DND-41 (cell line): ENCODE measurements around the gene IL1RL2.

Experiments
- ATAC-seq: fragments of 200-7000 bp; cut with Tn5 transposase; 3 replicates; pipeline ENCODE4 v1.9.1; 2021; ENCODE audit warnings: low read depth; ENCODE audit not compliant: insufficient read depth
- DNase-seq: peaks from one replicate; pipeline ENCODE4 v3.0.0-alpha.2; 2020
- H2AFZ ChIP-seq: 2 replicates; pipeline ENCODE4 v1.6.0; 2012; ENCODE audit warnings: low read depth, low read length
- H3K27ac ChIP-seq: 2 replicates; pipeline ENCODE4 v1.5.1; 2012; ENCODE audit warnings: low read length, inconsistent platforms
- H3K27me3 ChIP-seq: fragments of 200-600 bp; sonication (generic); 2 replicates; pipeline ENCODE4 v1.6.0; 2012; ENCODE audit warnings: low read length, mild to moderate bottlenecking, inconsistent platforms; ENCODE audit not compliant: insufficient read depth, poor library complexity
- H3K36me3 ChIP-seq: 2 replicates; pipeline ENCODE4 v1.5.1; 2012; ENCODE audit warnings: low read length, inconsistent platforms; ENCODE audit not compliant: insufficient read depth
- H3K4me1 ChIP-seq: 2 replicates; pipeline ENCODE4 v1.5.1; 2012; ENCODE audit warnings: mild to moderate bottlenecking, low read length; ENCODE audit not compliant: insufficient read depth
- H3K4me2 ChIP-seq: 2 replicates; pipeline ENCODE4 v1.6.0; 2012; ENCODE audit warnings: mild to moderate bottlenecking, moderate library complexity, low read length, inconsistent platforms; ENCODE audit not compliant: insufficient read depth
- H3K4me3 ChIP-seq, 2 experiments: fragments of 200-600 bp in 1 of 2; shearing (Covaris generic) in 1 of 2; 2 replicates each; pipeline ENCODE4 v1.5.1; 2012 to 2016; ENCODE audit warnings: inconsistent platforms in 2 of 2, low read length in 2 of 2, mild to moderate bottlenecking in 2 of 2, low read depth in 1 of 2, moderate library complexity in 1 of 2
- H3K79me2 ChIP-seq: 2 replicates; pipeline ENCODE4 v1.6.0; 2012; ENCODE audit warnings: low read length, inconsistent platforms; ENCODE audit not compliant: insufficient read depth
- H3K9ac ChIP-seq: 2 replicates; pipeline ENCODE4 v1.6.0; 2012; ENCODE audit warnings: low read depth, mild to moderate bottlenecking, inconsistent platforms, low read length, moderate library complexity
- H3K9me3 ChIP-seq: 2 replicates; pipeline ENCODE4 v1.5.1; 2012; ENCODE audit warnings: low read length, moderate library complexity, mild to moderate bottlenecking, inconsistent platforms; ENCODE audit not compliant: insufficient read depth, severe bottlenecking
- H4K20me1 ChIP-seq: 2 replicates; pipeline ENCODE4 v1.6.0; 2012; ENCODE audit warnings: low read length; ENCODE audit not compliant: insufficient read depth
- CTCF ChIP-seq: IDR thresholded peaks from 2 replicates; pipeline ENCODE4 v1.5.1; 2012; ENCODE audit warnings: borderline replicate concordance, low read length, moderate library complexity, mild to moderate bottlenecking; ENCODE audit not compliant: poor library complexity, severe bottlenecking; ENCODE audit errors: extremely low read depth
- EZH2 ChIP-seq: IDR thresholded peaks from 3 replicates; pipeline ENCODE4 v1.6.1; 2012; ENCODE audit warnings: borderline replicate concordance, low read depth, mild to moderate bottlenecking, moderate library complexity, low read length, inconsistent platforms; ENCODE audit not compliant: severe bottlenecking

The IL1RL2 gene

GRCh38 chr2:102149243-102149642 lies 37.6 kb upstream of the IL1RL2 start:
- Histone ChIP-seq H4K20me1 (no peaks in the 10 kb centered on the region), H3K4me1 (no peaks in the 10 kb centered on the region), H3K36me3 (no peaks in the 10 kb centered on the region), H3K27me3 (no peaks in the 10 kb centered on the region), H3K9ac (no peak overlapping the region), H3K4me2 (no peak overlapping the region), H3K79me2 (no peaks in the 10 kb centered on the region), H3K27ac (no peak overlapping the region), H3K4me3 (no peak overlapping the region), H2AFZ (no peak overlapping the region), H3K9me3 (no peaks in the 10 kb centered on the region)
- no peak for ATAC-seq
- TF ChIP-seq CTCF (no peak), EZH2 (no peak)
- no peak for DNase-seq

- no peaks in the 10 kb centered on the region for H3K36me3 ChIP-seq
- no peak overlapping the region for H3K4me2 ChIP-seq
- no peak overlapping the region for H3K9ac ChIP-seq
- H3K4me1 ChIP-seq = no peaks in the 10 kb centered on the region
- no peak overlapping the region for H3K4me3 ChIP-seq
- no peaks in the 10 kb centered on the region for H3K79me2 ChIP-seq
- no peak for ATAC-seq
- H3K27ac ChIP-seq = no peak overlapping the region
- H4K20me1 ChIP-seq = no peaks in the 10 kb centered on the region
- H3K27me3 ChIP-seq = no peaks in the 10 kb centered on the region
- no peak for DNase-seq
- no peak overlapping the region for H2AFZ ChIP-seq
- TF ChIP-seq CTCF (no peak), EZH2 (no peak)
- no peaks in the 10 kb centered on the region for H3K9me3 ChIP-seq
Measured at GRCh38 chr2:102149644-102150455, 37.0 kb upstream of the IL1RL2 start.

GRCh38 chr2:102154364-102154763 lies 32.5 kb upstream of the IL1RL2 start:
- Histone ChIP-seq H3K79me2 (no peaks in the 10 kb centered on the region), H3K27me3 (no peaks in the 10 kb centered on the region), H3K9me3 (no peaks in the 10 kb centered on the region), H3K27ac (no peak overlapping the region), H2AFZ (no peak overlapping the region), H3K36me3 (no peaks in the 10 kb centered on the region), H3K4me1 (no peaks in the 10 kb centered on the region), H3K9ac (no peak overlapping the region), H3K4me3 (no peak overlapping the region), H3K4me2 (no peak overlapping the region), H4K20me1 (no peaks in the 10 kb centered on the region)
- TF ChIP-seq EZH2 (no peak), CTCF (no peak)
- ATAC-seq (no peak), DNase-seq (no peak)
